ENCODE results near the gene SDCCAG8.

DNA sequence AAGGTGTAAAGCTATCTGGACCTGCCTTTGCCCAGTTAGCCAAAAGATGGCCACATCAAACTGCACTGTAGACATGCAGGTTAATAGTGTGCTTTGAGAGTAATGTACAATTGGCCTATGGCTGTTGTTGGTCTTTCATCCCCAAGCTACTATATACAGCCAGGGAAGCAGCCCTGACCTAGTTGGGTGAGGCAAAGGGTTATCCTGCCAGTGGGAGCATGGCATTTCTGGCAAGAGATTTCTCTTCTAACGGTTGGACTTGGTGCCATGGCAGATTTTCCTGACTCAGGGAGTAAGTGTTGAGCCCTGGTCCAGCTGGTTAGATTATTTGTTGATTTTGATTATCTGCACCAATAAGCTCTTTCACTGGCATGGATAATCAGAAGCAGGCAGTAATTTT lies 119.8 kb downstream of the SDCCAG8 start:
- TF ChIP-seq, protein P1, sequence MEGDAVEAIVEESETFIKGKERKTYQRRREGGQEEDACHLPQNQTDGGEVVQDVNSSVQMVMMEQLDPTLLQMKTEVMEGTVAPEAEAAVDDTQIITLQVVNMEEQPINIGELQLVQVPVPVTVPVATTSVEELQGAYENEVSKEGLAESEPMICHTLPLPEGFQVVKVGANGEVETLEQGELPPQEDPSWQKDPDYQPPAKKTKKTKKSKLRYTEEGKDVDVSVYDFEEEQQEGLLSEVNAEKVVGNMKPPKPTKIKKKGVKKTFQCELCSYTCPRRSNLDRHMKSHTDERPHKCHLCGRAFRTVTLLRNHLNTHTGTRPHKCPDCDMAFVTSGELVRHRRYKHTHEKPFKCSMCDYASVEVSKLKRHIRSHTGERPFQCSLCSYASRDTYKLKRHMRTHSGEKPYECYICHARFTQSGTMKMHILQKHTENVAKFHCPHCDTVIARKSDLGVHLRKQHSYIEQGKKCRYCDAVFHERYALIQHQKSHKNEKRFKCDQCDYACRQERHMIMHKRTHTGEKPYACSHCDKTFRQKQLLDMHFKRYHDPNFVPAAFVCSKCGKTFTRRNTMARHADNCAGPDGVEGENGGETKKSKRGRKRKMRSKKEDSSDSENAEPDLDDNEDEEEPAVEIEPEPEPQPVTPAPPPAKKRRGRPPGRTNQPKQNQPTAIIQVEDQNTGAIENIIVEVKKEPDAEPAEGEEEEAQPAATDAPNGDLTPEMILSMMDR (conservative IDR thresholded peaks at IDR 0.05): no peak
- TF ChIP-seq ZFX (IDR thresholded peaks at IDR 0.05): no peak

Data from C4-2B (cell line).